Cardiac muscle cell (in vitro differentiated cells and primary cell): ENCODE results near the gene ZBTB42. TPM values are rescaled to one million over a fixed set of nuclear protein-coding genes. Genes with fewer than 3 reads are reported as not detected.
A peak's percentile ranks its signal among the peaks of the same experiment; 100 is the strongest.

Experiments
- DNase-seq, 2 donors: peaks; one replicate each; pipeline versions ENCODE4 v3.0.0 to v3.0.0-alpha.2; 2010 to 2017; ENCODE audit warnings: low read depth in 1 of 2, low spot score in 1 of 2
- H3K27ac ChIP-seq: fragments of 200-600 bp; sonication (generic); 2 replicates; pipeline ENCODE4 v1.5.1; 2016
- H3K27me3 ChIP-seq: fragments of 200-600 bp; sonication (generic); 2 replicates; pipeline ENCODE4 v1.6.0; 2016; ENCODE audit warnings: control low read depth
- H3K36me3 ChIP-seq: fragments of 200-600 bp; sonication (generic); 2 replicates; pipeline ENCODE4 v1.5.1; 2016; ENCODE audit warnings: control low read depth
- H3K4me1 ChIP-seq: fragments of 200-600 bp; sonication (generic); 2 replicates; pipeline ENCODE4 v1.8.1; 2017; ENCODE audit warnings: low read depth, mild to moderate bottlenecking, mixed run types
- H3K4me3 ChIP-seq: fragments of 200-600 bp; sonication (generic); 2 replicates; pipeline ENCODE4 v1.5.1; 2016; ENCODE audit warnings: mild to moderate bottlenecking
- H3K9me3 ChIP-seq: fragments of 200-600 bp; sonication (generic); 2 replicates; pipeline ENCODE4 v1.5.1; 2017; ENCODE audit warnings: low read depth, mild to moderate bottlenecking, control low read depth
- polyA plus RNA-seq: library from polyadenylated mRNA; unstranded; fragments of >200 nt; fragmentation: Nextera tagmentation; extraction: Ambion mirVana; gene quantifications from 2 replicates; pipeline ENCODE4 v1.2.1, GENCODE V29; 2016
- total RNA-seq: library from RNA; depleted of rRNA; stranded (reverse); fragments of >200 nt; gene quantifications from 2 replicates; pipeline ENCODE4 v1.2.3, GENCODE V29; 2016
- TF ChIP-seq, protein P1 (sequence below): IDR thresholded peaks from 2 replicates; pipeline ENCODE4 v1.5.1; 2012; ENCODE audit warnings: low read depth, mild to moderate bottlenecking, low read length

ZBTB42 gene
- total and polyA plus RNA-seq, 2 experiments from 2014 or later = 9.6 to 26.4 TPM

DNA sequence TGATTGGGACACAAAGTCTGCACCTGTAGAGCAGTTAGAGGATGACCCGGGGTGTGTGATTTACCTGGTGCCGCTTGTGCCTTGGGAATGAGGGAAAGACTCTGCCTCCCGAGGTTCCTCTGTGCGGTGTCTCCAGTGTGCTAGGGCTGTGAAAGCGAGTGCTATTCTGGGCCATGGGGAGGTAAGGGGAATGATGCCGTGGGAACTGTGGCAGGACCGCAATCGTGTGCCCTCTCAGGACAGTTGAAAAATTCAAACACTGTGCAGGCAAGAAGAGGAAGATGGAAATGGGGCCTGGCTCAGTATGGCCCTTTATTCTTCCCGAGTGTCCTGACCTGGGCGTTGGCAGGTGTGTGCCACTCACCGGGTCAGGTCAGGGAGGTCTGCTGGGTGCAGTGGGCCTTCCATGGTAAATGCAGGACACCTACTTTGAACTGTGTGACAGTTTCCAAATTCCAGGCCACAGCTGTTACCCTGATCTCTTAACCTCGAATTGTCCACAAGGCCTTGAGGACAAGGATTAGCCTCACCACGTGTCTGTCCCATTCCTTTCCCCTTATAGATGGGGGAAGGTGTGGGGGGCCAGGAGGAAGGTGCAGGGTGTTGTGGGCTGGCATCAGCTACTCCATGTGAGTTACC is 46.6 kb upstream of the ZBTB42 start:
- TF ChIP-seq, protein P1, sequence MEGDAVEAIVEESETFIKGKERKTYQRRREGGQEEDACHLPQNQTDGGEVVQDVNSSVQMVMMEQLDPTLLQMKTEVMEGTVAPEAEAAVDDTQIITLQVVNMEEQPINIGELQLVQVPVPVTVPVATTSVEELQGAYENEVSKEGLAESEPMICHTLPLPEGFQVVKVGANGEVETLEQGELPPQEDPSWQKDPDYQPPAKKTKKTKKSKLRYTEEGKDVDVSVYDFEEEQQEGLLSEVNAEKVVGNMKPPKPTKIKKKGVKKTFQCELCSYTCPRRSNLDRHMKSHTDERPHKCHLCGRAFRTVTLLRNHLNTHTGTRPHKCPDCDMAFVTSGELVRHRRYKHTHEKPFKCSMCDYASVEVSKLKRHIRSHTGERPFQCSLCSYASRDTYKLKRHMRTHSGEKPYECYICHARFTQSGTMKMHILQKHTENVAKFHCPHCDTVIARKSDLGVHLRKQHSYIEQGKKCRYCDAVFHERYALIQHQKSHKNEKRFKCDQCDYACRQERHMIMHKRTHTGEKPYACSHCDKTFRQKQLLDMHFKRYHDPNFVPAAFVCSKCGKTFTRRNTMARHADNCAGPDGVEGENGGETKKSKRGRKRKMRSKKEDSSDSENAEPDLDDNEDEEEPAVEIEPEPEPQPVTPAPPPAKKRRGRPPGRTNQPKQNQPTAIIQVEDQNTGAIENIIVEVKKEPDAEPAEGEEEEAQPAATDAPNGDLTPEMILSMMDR = no peak
- H3K27ac ChIP-seq = no peak overlapping the region
- peak overlapping the region; percentile 53 for H3K4me3 ChIP-seq
- peaks cover 8% of the 10 kb centered on the region for H3K4me1 ChIP-seq
- peaks cover 12% of the 10 kb centered on the region for H3K36me3 ChIP-seq
- no peak for DNase-seq
- H3K9me3 ChIP-seq = no peaks in the 10 kb centered on the region
- no peaks in the 10 kb centered on the region for H3K27me3 ChIP-seq

DNA sequence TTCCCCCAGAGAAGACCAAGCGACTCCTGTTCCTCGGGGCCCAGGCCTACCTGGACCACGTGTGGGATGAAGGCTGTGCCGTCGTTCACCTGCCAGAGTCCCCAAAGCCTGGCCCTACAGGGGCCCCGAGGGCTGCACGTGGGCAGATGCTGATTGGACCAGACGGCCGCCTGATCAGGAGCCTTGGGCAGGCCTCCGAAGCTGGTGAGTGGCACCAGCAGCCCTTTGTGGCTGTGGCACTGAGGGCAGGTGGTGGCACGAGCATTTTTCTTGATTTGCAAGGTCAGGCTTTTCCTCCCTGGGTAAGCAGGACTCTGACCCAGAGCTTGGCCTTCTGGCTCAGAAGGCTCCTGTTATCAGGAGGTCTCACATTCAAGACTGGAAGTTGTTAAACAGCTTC is 45.3 kb upstream of the ZBTB42 start:
- Histone ChIP-seq H3K9me3 (no peaks in the 10 kb centered on the region), H3K36me3 (peaks cover 12% of the 10 kb centered on the region), H3K27me3 (no peaks in the 10 kb centered on the region), H3K27ac (no peak overlapping the region), H3K4me1 (peaks cover 8% of the 10 kb centered on the region), H3K4me3 (no peak overlapping the region)
- DNase-seq = no peak
- TF ChIP-seq, protein P1 = no peak

DNA sequence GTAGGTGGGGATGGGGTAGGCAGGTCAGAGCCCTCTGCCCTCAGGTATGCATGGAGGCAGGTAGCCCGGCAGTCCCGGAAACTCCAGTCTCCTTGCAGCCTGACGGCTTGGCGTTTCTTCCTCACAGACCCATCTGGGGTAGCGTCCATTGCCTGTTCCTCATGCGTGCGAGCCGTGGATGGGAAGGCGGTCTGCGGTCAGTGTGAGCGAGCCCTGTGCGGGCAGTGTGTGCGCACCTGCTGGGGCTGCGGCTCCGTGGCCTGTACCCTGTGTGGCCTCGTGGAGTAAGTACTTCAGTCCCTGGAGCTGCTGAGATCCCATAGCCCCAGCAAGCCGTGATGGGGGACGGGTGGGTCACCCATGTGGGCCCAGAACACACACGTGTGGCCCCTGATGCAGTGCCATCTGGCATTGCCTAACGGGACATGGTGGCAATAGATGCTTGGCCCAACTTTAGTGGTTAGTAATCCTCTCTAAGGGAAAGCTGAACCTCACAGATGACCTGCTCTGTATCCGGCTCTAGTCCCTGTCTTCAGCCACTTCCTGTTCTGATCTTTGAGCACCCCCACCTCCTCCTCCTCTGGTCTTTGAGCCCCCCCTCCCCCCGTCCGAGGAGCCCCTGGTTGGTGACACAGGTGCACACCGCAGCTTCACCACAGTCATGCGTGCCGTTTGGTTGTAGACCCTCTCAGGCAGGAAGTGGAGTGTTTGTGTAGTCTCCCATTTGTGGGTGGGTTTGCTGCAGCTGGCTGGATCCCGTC is 44.2 kb upstream of the ZBTB42 start:
- no peak for DNase-seq
- H3K27me3 ChIP-seq = no peaks in the 10 kb centered on the region
- H3K36me3 ChIP-seq = peaks cover 12% of the 10 kb centered on the region
- TF ChIP-seq, protein P1 = no peak
- no peak overlapping the region for H3K4me3 ChIP-seq
- no peak overlapping the region for H3K27ac ChIP-seq
- peaks cover 8% of the 10 kb centered on the region for H3K4me1 ChIP-seq
- no peaks in the 10 kb centered on the region for H3K9me3 ChIP-seq

DNA sequence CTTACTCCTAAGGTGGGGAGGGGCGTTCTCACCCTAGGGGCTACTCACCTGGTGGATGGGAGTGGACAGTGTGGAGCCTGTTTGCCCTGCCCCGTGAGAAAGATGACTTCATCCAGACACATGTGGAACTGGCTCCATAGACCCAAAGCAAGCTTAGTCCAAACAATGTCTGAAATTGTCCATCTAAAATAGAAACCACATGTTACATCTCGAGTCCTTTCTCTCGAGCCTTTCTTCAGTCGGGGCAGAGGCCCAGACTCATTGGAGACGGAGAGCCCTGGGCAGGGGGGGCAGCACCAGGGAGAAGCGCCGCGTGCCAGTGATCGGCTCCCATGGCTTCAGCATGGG is 43.7 kb upstream of the ZBTB42 start:
- no peaks in the 10 kb centered on the region for H3K27me3 ChIP-seq
- peaks cover 8% of the 10 kb centered on the region for H3K4me1 ChIP-seq
- H3K27ac ChIP-seq = no peak overlapping the region
- peaks cover 12% of the 10 kb centered on the region for H3K36me3 ChIP-seq
- H3K4me3 ChIP-seq = no peak overlapping the region
- DNase-seq = no peak
- TF ChIP-seq, protein P1 = no peak
- no peaks in the 10 kb centered on the region for H3K9me3 ChIP-seq

DNA sequence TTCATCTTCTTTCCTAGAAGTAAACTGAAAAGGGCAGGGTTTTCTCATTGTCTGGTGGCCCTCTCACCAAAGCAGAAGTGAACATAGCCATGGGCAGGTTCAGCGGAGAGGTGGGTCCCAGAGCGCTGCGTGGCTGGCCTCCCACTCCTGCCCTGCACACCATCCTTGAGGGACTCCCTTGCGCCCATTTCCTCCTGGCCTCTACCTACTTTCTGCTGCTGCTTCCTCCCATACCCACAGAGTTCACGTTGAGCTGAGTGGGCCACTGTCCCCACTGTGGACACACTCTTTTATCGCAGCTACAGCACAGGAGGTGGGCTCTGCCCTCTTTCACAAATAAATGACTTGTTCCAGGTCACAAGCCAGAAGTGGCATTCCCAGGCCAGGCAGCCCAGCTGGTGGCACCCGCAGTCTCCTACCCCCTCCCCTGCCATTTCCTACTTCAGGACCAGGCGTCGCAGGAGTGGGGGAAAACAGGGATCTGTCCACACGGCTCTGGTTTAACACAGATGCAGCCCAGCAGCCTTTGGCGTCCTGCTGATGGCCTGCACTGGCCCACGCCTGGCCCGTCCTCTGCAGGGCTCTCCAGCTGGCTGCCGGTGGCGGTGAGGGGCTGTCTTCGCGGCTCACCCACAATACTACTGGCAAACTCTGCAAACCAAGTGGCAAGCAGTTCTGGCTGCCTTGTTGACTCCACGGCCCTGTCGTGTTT is 43.1 kb upstream of the ZBTB42 start:
- peaks cover 12% of the 10 kb centered on the region for H3K36me3 ChIP-seq
- TF ChIP-seq, protein P1 = no peak

More for the DNA sequence above, 43.1 kb upstream of the ZBTB42 start:
- H3K4me3 ChIP-seq = no peak overlapping the region
- no peak for DNase-seq
- H3K9me3 ChIP-seq = no peaks in the 10 kb centered on the region
- H3K27ac ChIP-seq = no peak overlapping the region
- H3K4me1 ChIP-seq = peaks cover 8% of the 10 kb centered on the region
- H3K27me3 ChIP-seq = no peaks in the 10 kb centered on the region
